ENCODE measurements around the gene PLCB4. TPM values are rescaled to one million over a fixed set of nuclear protein-coding genes. Genes with fewer than 3 reads are reported as not detected.

Gene PLCB4
- total RNA-seq, 2 donors from 2014 or later = 40.4 to 53.3 TPM

DNA sequence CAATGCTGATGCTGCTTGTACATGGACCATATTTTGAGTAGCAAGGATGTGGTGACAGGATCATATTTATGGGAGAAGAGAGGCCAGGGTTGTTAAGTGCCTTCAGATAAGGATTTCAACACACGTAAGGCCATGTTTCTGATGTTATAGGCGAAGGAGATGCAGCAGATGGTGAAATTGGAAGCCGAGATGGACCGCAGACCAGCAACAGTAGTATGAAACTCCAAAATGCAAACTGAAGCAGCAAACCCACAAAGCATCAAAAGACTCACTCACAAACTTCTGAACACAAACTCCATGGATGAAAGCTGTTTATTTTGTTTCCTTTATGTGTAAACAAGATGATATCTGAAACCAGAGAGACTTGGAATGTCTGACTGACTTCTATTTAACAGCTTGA, 409.9 kb downstream of the PLCB4 start:
- intact Hi-C loops (cut with DNase I) = no loop called here
- no peak for DNase-seq (ENCODE audit: low spot score)

GRCh38 chr20:9480066-9480465, 411.2 kb downstream of the PLCB4 start:
- intact Hi-C loops (cut with DNase I) = no loop called here
- no peak for DNase-seq (ENCODE audit: low spot score)

DNA sequence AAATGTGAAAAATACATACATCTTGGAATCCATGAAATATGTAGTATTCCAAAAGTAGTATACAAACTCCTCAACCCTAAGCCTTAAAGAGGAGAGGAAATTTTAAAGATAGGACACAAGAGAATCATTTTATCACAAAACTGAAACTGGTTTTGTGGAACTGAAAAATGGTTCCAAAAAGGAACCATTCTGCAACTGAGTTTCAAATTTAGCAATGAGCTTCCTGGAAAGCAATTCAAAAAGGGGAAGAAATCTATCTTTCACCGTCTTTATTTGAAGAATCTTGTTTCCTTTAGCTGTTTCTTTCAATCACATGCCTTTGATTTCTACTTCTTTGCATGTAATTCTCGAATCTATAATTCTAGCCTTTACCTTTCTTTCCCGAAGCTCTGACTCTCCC, 413.3 kb downstream of the PLCB4 start:
- DNase-seq (ENCODE audit: low spot score) = no peak
- intact Hi-C loops (cut with DNase I) = no loop called here

GRCh38 chr20:9483131-9483530, 414.2 kb downstream of the PLCB4 start:
- DNase-seq (ENCODE audit: low spot score) = no peak
- intact Hi-C loops (cut with DNase I) = no loop called here

GRCh38 chr20:9485614-9486340, 416.9 kb downstream of the PLCB4 start:
- no peak for DNase-seq (ENCODE audit: low spot score)
- intact Hi-C loops (cut with DNase I) = no loop called here

DNA sequence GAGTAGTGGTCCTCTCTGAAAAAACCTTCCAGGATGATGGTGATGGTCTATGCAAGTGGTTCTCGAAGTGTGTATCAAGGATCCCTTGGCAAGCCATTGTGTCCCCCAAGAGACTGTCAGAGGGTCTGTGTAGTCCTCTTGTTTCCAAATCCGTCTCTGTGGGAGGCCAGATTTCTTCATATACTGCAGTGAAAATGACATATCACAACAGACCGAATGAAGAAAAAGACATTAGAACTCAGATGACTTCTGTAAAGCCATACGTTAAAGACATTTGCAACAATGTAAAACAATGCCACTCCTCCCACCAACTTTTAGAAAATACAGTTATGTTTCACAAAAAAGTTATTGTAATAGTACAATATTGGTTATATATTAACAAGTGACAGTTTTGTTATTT, 418.3 kb downstream of the PLCB4 start:
- intact Hi-C loops (cut with DNase I) = no loop called here
- DNase-seq (ENCODE audit: low spot score) = no peak

DNA sequence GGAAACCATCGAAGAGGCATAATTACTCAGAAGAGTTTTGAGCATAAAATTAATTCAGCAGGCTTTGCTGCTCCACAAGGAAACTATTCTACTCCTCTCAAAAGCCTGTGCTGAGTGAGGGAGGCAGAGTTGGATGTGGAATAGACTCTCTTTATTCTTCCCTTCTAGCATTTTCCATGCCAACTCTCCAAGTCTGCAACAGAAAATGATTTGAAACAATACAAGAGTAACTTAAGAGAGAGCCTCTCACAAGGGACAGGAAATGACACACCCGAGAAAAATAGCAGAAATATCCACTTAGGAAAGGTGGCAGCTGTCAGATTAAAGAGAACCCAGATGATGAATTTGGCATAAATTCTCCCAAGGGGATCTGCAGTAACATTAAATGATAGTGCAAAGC, 419.2 kb downstream of the PLCB4 start:
- DNase-seq (ENCODE audit: low spot score) = no peak
- intact Hi-C loops (cut with DNase I) = no loop called here

GRCh38 chr20:9490161-9490560, 421.3 kb downstream of the PLCB4 start:
- no peak for DNase-seq (ENCODE audit: low spot score)
- intact Hi-C loops (cut with DNase I) = no loop called here

DNA sequence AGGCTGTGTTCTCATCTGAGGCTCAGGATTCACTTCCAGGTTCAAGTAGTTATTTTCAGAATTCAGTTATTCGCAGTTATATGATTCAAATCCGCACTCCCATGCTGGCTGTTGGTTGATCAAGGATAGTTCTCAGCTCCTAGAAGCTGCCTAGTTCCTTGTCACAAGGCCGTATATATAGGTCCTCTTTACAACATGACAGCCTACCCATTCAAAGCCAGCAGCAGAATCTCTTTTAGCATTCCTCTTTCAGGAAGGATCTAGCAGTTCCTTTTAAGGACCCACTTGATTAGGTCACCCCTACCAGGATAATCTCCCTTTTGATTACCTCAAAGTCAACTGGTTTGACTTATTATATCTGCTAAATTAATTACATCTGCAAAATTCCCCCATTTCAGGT, 421.7 kb downstream of the PLCB4 start:
- intact Hi-C loops (cut with DNase I) = no loop called here
- DNase-seq (ENCODE audit: low spot score) = no peak

- DNase-seq (ENCODE audit: low spot score) = no peak
- intact Hi-C loops (cut with DNase I) = no loop called here
Observed at GRCh38 chr20:9491324-9491723, 422.4 kb downstream of the PLCB4 start.

GRCh38 chr20:9492067-9492466, 423.2 kb downstream of the PLCB4 start:
- intact Hi-C loops (cut with DNase I) = no loop called here
- DNase-seq (ENCODE audit: low spot score) = no peak

DNA sequence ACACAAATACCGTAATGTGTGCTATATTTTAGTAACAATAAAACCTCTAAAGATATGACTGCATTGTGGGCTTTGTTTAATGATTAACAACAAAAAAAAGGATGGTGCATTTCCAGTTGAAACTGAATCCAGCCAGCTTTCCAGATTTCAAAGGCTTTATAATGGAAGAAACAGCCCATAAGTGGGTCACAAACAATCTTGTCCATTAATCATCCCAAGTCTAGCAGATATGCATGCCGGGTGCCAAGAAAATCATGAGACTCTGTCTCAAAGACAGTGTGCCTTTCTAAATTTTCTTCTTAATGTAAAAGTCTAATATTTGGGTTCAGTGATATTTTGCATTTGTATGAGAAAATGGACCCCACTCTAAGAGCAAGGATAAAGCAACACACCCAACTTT, 424.9 kb downstream of the PLCB4 start:
- intact Hi-C loops (cut with DNase I) = no loop called here
- no peak for DNase-seq (ENCODE audit: low spot score)

DNA sequence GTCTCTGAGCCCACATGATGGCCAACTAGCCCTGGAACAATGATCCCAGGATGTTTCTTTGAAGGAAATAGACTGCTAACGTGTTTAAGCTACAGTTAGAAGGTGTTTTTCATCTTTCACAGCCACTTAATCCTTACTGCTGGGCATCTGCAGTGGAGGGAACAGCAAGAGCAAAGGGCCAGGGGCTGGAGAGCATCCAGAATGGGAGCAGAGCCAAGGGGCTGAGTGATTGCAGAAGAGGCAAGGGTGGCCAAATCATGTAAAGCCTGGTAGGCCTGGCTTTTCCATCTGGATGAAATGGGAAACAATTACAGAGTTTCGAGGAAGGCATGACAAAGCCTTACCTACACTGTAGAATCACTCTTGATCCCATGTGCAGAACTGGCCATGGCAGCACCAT, 426.8 kb downstream of the PLCB4 start:
- DNase-seq (ENCODE audit: low spot score) = no peak
- intact Hi-C loops (cut with DNase I) = no loop called here

GRCh38 chr20:9496155-9496554, 427.3 kb downstream of the PLCB4 start:
- DNase-seq (ENCODE audit: low spot score) = no peak
- intact Hi-C loops (cut with DNase I) = no loop called here

DNA sequence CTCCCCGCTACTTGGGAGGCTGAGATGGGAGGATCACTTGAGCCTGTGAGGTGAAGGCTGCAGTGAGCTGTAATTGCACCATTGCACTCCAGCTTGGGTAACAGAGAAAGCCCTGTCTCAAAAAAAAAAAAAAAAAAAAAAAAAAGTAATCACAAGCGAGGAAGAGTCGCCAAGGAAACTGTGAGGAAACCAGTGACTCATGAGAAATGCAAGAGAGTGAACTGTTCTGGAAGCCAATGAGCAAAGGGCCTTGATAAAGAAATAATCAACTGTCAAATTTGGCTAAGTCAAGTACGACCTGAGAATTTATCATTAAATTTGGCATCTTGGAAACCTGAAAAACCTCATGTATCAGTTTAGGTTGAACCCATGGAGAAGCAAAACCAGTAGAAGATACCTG, 429.4 kb downstream of the PLCB4 start:
- intact Hi-C loops (cut with DNase I) = no loop called here

GRCh38 chr20:9499126-9499899, 430.4 kb downstream of the PLCB4 start:
- no peak for DNase-seq (ENCODE audit: low spot score)
- intact Hi-C loops (cut with DNase I) = loop anchor here in 1 of 2 donors (1.0 kb wide), 1 partner anchor 81 kb away; no protein-coding TSS in a partner anchor

More for the DNA sequence above, 429.4 kb downstream of the PLCB4 start:
- no peak for DNase-seq (ENCODE audit: low spot score)

DNA sequence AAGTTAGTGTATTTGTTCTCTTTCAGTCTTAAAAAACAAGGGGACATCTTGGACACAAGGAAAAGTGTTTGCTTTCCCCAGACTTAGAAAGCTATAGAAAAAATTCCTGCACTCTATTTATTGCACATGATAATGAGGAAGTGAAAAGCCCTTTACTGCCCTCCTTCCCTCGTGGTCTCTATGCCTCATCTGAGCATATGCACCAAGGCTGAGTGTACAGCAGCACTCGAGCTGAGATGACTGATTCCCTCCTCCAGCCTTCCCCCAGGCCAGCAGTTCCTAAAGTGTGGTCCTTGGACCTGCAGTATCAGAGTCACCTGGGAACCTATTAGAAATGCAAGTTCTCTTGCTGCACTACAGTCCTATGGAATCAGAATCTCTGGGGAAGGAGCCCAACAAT, 431.2 kb downstream of the PLCB4 start:
- intact Hi-C loops (cut with DNase I) = no loop called here
- DNase-seq (ENCODE audit: low spot score) = no peak

DNA sequence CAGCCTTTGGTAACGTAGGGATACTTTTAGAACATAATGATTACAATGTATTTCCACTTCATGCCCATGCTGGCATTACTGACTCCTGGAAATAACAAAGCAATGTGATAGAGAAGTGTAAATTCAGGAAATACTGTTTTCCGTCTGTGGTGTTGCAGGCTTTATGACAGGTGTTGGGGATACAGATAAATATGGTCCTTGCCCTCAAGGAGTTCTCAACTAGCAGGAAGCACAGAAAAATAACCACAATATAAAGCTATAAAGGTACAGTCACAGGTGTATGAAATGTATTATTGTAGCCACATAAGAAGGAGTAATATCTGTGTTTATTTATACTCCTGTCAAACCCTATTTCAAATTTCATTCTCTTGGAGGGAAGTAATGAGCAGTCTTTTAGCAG, 432.6 kb downstream of the PLCB4 start:
- no peak for DNase-seq (ENCODE audit: low spot score)
- intact Hi-C loops (cut with DNase I) = no loop called here

GRCh38 chr20:9503526-9504245, 434.8 kb downstream of the PLCB4 start:
- DNase-seq (ENCODE audit: low spot score) = no peak
- intact Hi-C loops (cut with DNase I) = loop anchor here in 1 of 2 donors (1.0 kb wide), 1 partner anchor 15 kb away; no protein-coding TSS in a partner anchor

GRCh38 chr20:9506280-9506821, 437.5 kb downstream of the PLCB4 start:
- intact Hi-C loops (cut with DNase I) = no loop called here
- no peak for DNase-seq (ENCODE audit: low spot score)
